ENCODE results near the gene ZFP92.

Gene ZFP92

DNA sequence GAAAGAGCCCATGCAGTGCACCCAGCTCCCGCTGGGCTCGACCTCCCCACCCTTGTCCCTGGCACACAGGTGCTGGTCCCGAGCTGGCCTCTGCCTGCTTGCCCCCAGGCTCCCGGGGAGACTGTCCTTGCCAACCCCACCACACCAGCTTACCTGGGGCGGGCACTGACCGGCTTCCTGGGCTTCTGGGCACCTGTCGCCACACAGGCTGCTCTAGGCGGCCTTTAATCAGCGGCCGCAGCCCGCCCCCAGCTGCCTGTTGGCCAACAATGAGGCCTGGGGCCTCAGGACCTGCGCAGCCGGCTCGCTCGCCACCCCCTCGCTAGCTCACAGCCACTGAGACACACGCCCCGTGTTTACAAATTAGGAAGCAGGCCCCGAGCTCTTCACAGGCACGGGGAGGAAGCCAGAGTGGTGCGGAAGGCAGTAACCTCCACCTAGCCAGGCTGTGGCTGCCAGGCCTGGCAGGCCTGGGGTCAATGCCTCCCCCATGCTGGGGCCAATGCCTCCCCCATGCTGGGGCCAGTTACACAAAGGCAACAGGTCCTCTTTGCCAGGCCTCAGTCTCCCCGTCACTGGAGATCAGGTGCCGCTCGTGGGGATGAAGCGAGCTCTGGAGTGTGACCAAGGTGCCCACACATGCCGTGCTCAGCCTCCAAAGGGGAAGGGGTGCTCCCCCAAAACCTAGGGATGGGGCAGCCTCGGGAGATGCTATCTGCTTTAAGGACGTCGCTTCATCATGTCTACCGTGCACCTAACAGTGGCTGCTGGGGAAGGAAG, 34.8 kb downstream of the ZFP92 start, which contains the start of gene TREX2:
Gene TREX2, minus strand, starts transcription at position 201 of the 780 bp plus-strand sequence. CDS start 626 bp downstream, outside the sequence.
- no peak for TF ChIP-seq GATA3 (IDR thresholded peaks at IDR 0.05; ENCODE audit: low read depth, low read length)
- TF ChIP-seq GATA2 (IDR thresholded peaks at IDR 0.05; ENCODE audit: low read depth, low read length): no peak

DNA sequence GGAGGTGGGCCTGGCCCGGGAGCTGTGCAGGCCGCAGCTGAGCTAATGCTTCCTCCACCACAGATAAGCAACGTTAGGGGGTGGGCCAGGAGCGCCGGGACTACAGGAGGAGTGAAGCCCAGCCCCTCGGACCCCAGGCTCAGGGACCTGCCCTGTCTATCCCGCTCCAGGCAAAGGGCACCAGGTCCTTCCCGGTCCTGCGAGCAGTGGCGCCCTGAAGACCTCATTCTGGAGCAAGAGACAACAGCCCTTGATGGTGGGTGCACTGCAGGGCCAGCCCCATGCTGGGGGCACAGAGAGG, 35.3 kb downstream of the ZFP92 start:
- TF ChIP-seq GATA3 (IDR thresholded peaks at IDR 0.05; ENCODE audit: low read depth, low read length) (no peak), GATA2 (IDR thresholded peaks at IDR 0.05; ENCODE audit: low read depth, low read length) (no peak)

DNA sequence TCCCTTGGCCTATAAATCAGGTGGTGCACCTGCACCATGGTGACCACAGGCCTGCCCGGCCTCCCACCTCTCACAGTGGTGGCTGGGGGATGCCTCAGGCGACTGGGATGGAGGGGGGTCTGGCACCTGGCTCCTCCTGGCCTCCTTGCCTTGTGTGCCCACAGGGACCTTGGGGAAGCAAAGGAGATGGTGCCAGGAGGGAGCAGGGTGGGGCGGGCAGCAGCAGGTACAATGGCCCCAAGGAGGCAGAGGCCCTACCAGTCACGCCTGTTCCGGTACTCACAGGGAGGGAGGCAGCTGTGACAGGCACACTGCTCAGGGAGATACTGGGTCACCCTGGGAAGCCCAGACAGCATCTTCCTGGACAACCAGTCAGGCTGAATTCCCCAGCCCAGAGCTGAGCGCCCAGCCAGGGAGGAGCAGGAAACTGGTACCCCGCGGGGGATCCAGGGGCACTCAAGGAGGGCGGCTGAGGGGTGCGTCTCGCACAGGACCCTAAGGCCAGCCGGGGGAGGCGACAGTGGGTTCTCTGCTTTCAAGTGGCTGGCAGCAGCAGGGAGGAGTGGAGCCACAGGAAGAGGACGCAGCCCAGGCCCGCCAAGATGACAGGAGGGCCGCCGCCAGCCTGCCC, 35.8 kb downstream of the ZFP92 start:
- TF ChIP-seq GATA2 (IDR thresholded peaks at IDR 0.05; ENCODE audit: low read depth, low read length) (no peak), GATA3 (IDR thresholded peaks at IDR 0.05; ENCODE audit: low read depth, low read length) (no peak)

DNA sequence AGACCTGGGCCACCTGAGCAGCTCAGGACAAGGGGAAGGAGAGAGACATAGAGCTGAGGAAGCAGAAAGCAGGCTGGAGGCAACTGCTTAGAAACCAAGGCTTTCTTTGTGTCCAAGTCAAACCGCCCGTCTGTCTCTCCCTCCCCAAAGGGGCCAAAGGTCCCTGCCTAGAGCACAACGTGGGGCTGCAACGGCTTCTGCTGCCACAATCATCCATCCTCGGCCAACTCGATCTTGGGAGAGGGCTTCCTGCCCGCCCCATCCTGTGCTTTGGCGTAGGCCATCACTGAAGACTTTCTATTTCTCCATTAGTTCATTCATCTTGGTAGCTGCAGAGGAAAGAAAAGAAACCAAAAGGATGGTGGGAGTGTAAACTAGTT, 36.3 kb downstream of the ZFP92 start:
- no peak for TF ChIP-seq GATA3 (IDR thresholded peaks at IDR 0.05; ENCODE audit: low read depth, low read length)
- no peak for TF ChIP-seq GATA2 (IDR thresholded peaks at IDR 0.05; ENCODE audit: low read depth, low read length)

DNA sequence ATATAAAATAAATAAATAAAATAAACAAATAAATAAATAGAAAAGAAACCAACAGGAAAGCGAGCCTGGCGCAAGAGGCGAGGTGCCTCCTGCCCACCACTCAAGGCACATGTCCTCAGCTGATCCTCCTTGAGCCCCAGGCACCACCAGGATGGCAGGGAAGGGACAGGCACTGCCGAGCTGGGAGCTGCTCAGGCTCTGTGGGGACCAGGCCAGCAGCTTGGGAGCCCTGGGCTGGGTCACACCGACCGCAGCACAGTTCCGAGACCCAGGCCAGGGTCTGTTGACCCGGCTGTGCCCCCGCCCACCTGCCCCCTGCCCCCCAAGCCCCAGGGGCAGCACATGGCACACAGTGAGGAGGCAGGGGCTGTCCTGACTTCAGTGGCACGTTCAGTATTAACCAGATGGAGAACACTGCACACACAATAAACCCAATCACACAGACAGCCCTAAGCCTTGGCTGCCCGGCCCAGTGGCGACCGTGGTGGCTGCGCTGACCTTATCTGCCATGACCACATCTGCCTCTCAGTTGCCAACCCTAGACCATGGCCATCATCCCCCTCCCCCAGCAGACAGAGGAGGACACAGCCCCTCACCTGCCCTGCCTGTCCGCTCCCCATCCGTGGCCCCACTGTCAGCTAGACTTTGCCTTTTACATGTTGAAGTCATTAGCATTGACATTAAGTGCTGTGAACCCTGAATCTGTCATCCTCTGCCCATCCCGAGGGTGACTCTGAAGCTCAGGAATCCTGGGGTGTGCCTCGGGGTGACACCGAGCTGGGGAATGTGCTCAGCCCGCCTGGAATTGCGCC, 37.5 kb downstream of the ZFP92 start:
- TF ChIP-seq GATA2 (IDR thresholded peaks at IDR 0.05; ENCODE audit: low read depth, low read length) (no peak), GATA3 (IDR thresholded peaks at IDR 0.05; ENCODE audit: low read depth, low read length) (no peak)

DNA sequence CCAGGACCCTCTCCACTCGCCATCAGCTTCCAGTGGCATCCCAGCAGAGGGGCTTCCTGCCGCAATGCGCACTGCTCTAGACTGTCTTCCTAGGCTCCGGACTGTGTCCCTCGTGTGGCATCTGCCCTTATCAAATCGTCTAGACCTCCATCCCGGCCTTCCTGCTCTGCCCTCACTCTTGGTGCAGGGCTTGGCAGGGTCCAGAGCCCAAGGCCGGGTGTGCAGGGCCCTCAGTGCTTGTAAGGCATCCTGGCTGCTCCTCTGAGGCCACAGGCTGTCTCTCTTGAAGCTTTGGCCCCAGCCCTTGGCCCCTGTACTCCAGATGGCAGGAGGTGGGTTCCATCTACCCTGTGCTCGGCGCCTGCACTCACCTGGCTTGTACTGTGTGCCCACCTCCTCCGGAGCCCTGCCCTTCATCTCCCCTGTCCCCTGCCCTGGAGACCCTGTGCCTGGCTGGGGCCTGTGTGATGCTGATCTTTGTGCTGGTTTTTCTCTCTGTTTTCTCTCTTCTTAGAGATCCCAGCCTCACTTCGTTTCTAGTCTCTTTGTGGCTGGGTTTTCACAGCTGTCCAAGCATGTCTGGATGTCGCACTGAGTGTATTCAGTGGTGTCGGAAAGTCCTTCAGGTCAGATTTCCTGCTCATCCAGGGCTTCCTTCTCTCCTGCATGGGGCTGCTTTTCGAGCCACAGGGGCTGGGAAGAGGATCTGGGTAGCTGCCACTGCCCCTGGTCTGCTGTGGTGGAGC, 38.3 kb downstream of the ZFP92 start:
- TF ChIP-seq GATA2 (IDR thresholded peaks at IDR 0.05; ENCODE audit: low read depth, low read length) (no peak), GATA3 (IDR thresholded peaks at IDR 0.05; ENCODE audit: low read depth, low read length) (no peak)

DNA sequence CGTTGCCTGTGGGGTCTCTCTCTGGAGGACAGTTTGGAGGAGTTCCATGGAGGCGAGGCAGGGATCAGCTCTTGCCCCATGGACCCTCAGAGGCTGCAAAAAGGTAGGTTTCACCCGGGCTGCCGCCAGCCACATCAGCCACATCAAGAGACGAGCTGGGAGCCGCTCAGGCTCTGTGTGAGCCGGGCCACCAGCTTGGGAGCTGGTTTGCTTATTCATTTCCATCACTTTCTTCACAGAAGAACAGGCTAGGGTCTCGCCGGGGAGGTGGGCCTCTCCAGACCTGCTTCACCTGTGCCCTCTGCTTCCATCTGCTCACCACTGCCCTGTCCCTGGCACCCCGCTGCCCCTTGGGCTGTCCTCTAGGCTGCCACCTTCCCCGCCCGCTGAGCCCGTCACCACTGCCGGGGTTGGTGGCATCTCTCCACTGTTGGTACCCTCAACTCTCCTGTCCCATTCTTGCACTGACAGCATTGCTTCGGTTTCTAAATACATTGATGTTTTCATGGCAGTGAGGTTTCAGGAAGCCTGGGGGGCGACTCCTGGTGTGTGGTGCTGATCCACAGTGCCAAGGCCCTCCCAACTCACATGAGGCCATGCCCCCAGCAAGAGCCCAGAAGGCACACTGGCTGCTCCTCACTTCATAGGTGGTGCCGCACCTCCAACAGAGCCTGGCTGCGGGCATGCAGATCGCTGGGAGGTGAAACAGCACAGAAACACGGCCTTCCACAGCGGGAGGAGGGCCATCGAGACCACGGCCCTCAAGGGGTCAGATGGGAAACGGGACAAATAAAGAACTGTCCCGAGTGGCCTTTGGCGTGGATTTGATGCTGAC, 39.1 kb downstream of the ZFP92 start:
- TF ChIP-seq GATA3 (IDR thresholded peaks at IDR 0.05; ENCODE audit: low read depth, low read length): no peak
- TF ChIP-seq GATA2 (IDR thresholded peaks at IDR 0.05; ENCODE audit: low read depth, low read length): no peak

DNA sequence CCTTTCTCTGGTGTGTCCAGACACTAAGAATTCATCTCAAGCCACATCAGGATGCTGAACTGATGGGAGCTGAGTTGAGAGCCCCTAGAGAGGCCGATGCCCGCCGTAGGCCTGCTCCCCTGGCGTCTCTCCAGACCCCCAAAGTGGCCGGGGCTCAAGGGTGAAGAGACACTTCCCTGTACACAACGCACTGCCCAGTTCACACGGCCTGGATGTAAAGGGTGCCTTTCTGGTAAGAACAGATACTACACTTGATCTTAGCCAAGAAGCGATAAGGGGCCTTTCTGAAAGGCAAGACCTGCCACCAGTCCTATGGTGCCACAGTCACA, 39.6 kb downstream of the ZFP92 start:
- TF ChIP-seq GATA2 (IDR thresholded peaks at IDR 0.05; ENCODE audit: low read depth, low read length): no peak
- TF ChIP-seq GATA3 (IDR thresholded peaks at IDR 0.05; ENCODE audit: low read depth, low read length): no peak

DNA sequence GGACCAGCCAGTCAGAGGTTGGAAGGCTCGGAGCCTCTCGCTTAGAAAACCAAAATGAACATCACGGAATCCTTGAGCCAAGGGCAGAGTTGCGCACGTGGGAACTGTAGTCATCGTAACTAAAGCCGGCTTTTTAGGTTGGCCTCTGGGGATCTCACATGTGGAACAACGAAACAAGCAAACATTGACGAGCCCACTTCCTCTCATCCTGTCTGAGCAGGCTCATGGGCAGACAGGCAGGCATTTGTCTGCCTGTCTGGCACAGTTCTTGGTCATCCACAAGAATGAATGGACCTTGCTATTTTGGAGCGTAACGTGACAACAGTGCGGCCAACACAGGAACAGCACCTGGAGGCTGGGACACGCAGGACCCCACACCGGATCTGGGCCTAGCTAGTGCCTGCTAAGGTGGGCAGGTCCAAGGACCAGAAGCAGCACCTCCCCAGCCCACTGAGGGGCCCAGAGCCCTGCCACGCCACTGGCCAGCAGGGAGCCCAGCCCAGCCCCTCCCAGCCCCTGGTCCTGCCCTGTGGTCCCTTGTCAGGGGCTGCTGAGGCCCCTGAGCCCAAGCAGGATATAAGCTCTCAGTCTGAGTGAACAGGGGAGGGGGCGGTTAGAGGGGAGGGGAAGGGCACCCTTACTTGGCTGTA, 43.8 kb downstream of the ZFP92 start:
- TF ChIP-seq GATA3 (IDR thresholded peaks at IDR 0.05; ENCODE audit: low read depth, low read length) (no peak), GATA2 (IDR thresholded peaks at IDR 0.05; ENCODE audit: low read depth, low read length) (no peak)

DNA sequence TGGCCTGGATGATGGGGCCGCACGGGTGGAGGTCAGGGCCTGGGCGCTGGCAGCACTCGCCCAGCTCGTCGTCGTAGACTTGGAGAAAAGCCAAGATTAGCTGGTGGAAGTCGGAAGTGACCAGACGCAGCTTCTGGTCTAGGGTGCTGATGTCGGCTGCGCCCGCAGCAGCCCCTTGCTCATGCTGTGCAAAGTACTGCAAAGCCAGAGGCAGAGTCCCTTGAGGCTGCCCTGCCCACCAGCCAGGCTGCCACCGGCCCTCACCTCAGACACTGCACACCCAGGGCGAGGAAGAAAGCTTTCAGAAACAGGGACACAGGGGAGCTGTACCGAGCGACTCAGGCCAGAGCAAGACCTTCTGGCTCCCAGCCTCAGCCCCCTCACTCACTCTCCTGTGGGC, 44.3 kb downstream of the ZFP92 start:
- TF ChIP-seq GATA2 (IDR thresholded peaks at IDR 0.05; ENCODE audit: low read depth, low read length) (no peak), GATA3 (IDR thresholded peaks at IDR 0.05; ENCODE audit: low read depth, low read length) (no peak)

DNA sequence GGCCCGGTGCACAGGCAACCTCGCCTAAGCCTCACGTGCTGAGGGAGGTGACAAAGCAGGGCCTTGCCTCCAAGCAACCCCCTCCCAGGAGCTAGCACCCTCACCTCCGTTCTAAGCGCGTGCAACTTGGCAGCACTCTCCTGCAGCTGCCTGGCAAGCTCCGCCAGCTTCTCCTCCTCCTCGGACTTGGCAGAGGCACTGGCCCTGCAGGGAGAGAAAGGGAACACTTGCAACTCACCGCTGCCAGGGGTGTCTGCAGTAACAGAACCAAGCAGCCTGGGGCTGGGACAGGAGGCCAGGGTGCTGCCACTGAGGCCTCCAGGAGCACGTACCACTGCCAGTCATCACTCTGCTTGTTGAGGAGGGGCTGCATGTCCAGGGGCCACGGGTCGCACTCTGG, 44.9 kb downstream of the ZFP92 start:
- TF ChIP-seq GATA3 (IDR thresholded peaks at IDR 0.05; ENCODE audit: low read depth, low read length): no peak
- no peak for TF ChIP-seq GATA2 (IDR thresholded peaks at IDR 0.05; ENCODE audit: low read depth, low read length)

DNA sequence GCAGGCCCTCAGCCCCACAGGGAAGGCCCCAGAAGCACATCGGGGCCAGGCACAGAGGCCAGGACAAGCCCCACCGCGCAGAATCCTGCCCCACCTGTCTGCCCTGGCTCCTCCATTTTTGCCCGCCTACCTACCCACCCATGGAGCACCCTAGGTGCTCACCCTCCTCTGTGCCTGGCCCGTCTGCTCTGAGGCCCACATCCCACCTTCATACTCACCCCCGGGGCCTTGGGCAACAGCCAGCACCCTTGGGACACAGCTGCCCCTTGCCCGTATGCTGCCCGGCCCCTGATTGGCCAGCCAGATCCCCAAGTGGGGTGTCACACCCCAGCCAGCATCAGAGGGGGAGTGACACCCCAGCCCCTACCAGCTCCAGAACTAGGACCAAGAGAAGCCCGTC, 45.4 kb downstream of the ZFP92 start:
- TF ChIP-seq GATA2 (IDR thresholded peaks at IDR 0.05; ENCODE audit: low read depth, low read length) (no peak), GATA3 (IDR thresholded peaks at IDR 0.05; ENCODE audit: low read depth, low read length) (no peak)

Measured in SH-SY5Y (cell line).